Retinal pigment epithelial cell (primary cell): ENCODE data around the gene PDLIM5.

Source experiments
- DNase-seq: peaks from one replicate; pipeline ENCODE4 v3.0.0-alpha.2; 2010; ENCODE audit warnings: low read depth
- H3K4me3 ChIP-seq: 2 replicates; pipeline ENCODE4 v1.5.1; 2011; ENCODE audit warnings: mild to moderate bottlenecking, low read length, control low read depth, moderate library complexity
- CTCF ChIP-seq: conservative IDR thresholded peaks from 2 replicates; pipeline ENCODE4 v1.5.1; 2011; ENCODE audit warnings: low read depth, low read length, control low read depth, inconsistent platforms

PDLIM5 gene

GRCh38 chr4:94715726-94716125 is 264.0 kb downstream of the PDLIM5 start:
- no peak for DNase-seq
- TF ChIP-seq CTCF, result no peak
- H3K4me3 ChIP-seq, result no peak overlapping the region
